ENCODE data around the gene IGFL2.

- TF ChIP-seq EZH2 (IDR thresholded peaks at IDR 0.05; ENCODE audit: low read depth, unreplicated experiment) (no peak), POLR2AphosphoS5 (IDR thresholded peaks at IDR 0.05; ENCODE audit: low read depth) (no peak), CTCF (conservative IDR thresholded peaks at IDR 0.05; ENCODE audit: low read depth in 2 of 2) (no peak), STAT1 (IDR thresholded peaks at IDR 0.05; ENCODE audit: unreplicated experiment) (no peak), CREB1 (CRISPR knock-in tag; IDR thresholded peaks at IDR 0.05; ENCODE audit: low read depth) (no peak), REST (IDR thresholded peaks at IDR 0.05; ENCODE audit: unreplicated experiment) (no peak), ETS1 (IDR thresholded peaks at IDR 0.05) (no peak), EZH2phosphoT487 (IDR thresholded peaks at IDR 0.05; ENCODE audit: unreplicated experiment) (no peak), JUNB (IDR thresholded peaks at IDR 0.05; ENCODE audit: unreplicated experiment) (no peak), ZNF462 (CRISPR knock-in tag; IDR thresholded peaks at IDR 0.05) (no peak)
Measured at GRCh38 chr19:46155237-46155636, 7.2 kb downstream of the IGFL2 start.
